ENCODE measurements around the gene LACTBL1. TPM values are rescaled to one million over a fixed set of nuclear protein-coding genes. Genes with fewer than 3 reads are reported as not detected.
"Not testable (repeated sequence)": the region's sequence is repeated elsewhere in the genome, so short reads cannot be mapped to it uniquely, and the experiment has no call there.

The LACTBL1 gene, protein sequence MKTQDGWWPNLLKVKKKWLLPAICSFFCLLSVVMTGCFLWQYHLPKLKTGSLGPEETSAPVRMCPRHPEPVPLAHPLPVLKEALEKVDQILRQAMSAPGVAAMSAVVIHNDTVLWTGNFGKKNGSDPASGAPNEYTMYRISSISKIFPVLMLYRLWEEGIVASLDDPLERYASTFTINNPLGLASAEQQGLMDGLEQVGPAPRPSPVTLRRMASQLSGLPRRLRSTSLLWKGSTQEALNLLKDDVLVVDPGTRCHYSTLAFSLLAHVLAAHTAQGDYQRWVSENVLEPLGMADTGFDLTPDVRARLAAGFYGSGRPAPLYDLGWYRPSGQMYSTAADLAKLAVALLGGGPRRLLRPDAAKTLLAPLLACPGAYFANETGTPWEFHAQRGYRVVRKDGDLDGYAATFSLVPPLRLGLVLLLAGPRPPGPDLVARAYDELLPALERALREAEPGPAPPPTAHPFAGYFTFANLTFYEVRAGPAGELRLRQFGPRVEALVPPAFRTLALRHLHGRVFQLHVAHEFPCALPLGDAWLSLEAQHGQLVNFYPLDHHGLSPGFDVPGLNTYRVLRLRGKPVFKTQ
- not detected in 2 replicates for total RNA-seq (2014; rRNA removed; shearing (Covaris generic))
- not detected in 2 replicates for polyA plus RNA-seq (2015; cell fraction: cytosol; rRNA removed)
- polyA plus RNA-seq (2015; cell fraction: nucleus; rRNA removed) = not detected in 2 replicates

DNA sequence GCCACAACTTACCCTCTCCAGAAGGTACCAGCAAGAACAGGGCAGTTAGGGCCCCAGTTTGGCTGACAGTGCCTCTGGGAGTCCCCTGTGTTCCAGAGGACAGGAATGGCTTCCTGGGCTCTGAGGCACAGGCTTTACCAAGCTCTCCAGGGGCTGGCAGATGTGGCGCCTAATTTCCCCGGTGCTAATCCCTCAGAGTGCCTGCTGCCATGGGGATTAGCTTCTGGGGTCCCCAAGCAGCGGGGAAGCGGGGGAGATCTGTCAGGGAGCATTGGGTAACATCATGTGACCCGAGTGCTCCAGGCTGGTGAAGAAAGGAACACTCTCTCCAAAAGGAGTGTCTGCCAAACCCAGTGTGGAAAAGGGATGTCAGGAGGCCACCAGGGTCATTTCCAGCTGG lies at the start of gene LACTBL1:
LACTBL1 (minus strand) TSS at position 107 of the 400 bp plus-strand sequence. CDS start 550 bp downstream, outside the sequence.
- no peak for DNase-seq (ENCODE audit: low read depth)

DNA sequence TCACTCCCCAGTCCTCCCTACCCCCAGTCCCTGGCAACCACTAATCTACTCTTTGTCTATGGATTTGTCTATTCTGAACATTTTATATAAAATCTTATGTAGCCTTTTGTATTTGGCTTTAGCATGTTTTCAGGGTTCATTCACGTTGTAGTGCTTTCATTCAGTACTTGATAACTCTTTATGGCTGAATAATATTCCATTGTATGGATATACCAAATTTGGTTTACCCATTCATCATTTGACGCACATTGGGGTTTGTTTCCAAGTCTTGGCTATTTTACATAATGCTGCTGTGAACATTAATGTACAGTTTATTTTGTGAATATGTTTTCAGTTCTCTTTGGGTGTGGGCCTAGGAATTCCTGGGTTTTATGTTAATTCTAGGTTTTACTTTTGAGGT lies 49.2 kb upstream of the LACTBL1 start:
- no peak for DNase-seq (ENCODE audit: low read depth)

DNA sequence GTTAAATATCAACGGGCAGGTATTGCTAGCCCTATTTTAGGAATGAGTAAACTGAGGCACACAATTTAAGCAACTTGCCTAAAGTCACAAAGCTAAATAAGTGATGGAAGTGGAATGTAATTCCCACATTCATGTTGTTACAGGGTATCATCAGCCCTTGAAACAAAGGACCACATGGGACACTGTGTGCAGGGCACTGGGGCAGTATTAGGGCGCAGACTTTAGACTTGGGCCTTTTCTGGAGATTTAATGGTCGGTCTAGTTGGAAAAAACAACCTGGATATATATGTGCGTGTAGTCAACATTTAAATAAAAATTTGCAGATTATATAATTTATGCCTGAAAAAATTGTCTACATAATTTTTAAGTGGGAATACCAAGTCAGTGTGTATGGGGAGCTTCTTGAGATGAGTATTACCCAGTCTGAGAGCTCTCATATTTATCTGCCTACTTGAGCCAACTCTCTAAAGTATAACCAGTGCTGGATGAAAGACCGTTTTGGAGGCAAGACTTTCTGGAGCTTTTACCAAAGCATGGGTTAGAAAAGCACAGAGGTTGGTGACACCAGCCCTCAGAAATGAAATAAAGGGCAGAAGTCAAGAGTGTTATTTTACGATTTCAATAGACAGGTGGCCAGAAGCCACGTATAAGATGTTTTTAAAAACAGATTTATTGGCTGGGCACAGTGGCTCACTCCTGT lies 48.2 kb upstream of the LACTBL1 start:
- DNase-seq (ENCODE audit: low read depth) = peak; percentile 17

- DNase-seq (ENCODE audit: low read depth) = peak; percentile 39
Observed at GRCh38 chr1:23019863-23020625, 47.4 kb upstream of the LACTBL1 start.

- DNase-seq (ENCODE audit: low read depth) = peak; percentile 97
Observed at GRCh38 chr1:23019094-23019862, 46.6 kb upstream of the LACTBL1 start, which contains the start of gene KDM1A. KDM1A (plus strand) TSS chr1:23019468; CDS start chr1:23019597, 129 bp downstream.

DNA sequence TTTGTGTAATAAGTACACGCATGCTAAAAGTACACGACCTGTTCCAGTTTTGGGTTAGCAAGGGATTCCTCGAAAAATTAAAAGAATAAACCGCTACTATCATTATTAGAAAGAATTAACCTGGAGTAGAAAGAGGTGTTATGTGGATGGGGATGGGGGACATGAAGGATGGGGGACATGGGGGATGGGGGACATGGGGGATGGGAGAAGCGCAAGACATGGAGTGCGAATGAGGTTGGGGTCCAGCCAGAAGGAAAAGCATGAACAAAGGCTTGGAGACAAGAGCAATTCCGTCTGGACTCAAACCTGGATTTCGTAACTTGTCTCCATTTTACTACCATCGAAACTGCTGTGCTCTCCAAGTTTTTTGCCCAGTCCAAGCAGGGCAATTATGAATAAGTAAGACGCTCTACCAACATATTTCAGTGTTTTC lies 46.0 kb upstream of the LACTBL1 start:
- DNase-seq (ENCODE audit: low read depth) = no peak

- DNase-seq (ENCODE audit: low read depth) = peak; percentile 7
Observed at GRCh38 chr1:23013657-23014056, 41.0 kb upstream of the LACTBL1 start.

DNA sequence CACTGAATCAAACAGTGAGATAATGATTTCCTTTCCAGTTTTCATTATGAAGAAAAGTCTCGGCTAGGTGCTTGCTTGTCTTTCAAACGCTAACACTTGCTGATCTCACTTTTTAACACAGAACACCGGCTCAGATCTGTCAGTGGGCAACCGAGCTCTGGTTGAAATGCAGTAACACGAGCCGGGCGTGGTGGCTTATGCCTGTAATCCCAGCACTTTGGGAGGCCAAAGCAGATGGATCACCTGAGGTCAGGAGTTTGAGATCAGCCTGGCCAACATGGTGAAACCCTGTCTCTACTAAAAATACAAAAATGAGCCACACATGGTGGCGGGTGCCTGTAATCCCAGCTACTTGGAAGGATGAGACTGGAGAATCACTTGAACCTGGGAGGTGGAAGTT lies 37.4 kb upstream of the LACTBL1 start:
- not testable (repeated sequence) for DNase-seq (ENCODE audit: low read depth)

DNA sequence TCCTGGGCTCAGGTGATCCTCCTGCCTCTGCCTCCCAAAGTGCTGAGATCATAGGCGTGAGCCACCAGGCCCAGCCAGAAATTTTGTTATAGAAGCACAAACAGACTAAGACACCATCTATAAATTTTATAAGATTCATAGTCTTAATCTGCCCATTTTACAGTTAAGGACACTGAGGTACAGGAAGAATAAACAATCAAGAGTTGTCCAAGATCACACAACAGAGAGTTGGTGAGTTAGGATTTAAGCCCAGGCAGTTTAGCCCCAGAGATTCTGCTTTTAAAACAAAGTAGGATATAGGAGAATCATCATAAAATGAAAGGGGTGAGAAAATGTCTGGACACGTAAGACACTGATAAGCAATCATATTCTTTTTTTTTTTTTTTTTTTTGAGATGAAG lies 36.2 kb upstream of the LACTBL1 start:
- DNase-seq (ENCODE audit: low read depth) = no peak

DNA sequence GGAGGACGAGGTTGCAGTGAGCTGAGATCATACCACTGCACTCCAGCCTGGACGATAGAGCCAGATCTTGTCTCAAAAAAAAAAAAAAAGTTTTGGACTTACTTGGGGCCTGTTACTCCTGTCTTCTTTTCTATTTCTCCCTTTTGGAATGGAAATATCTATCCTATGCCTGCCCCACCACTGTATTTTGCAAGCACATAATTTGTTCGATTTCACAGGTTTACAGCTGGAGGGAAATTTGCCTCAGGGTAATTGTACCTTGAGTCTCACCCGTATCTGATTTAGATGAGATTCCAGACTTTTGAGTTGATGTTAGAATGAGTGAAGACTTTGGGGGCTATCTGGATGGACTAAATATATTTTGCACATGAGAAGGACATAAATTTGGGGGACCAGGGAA lies 34.4 kb upstream of the LACTBL1 start:
- no peak for DNase-seq (ENCODE audit: low read depth)

- DNase-seq (ENCODE audit: low read depth) = not testable (repeated sequence)
Observed at GRCh38 chr1:23004769-23005168, 32.1 kb upstream of the LACTBL1 start.

DNA sequence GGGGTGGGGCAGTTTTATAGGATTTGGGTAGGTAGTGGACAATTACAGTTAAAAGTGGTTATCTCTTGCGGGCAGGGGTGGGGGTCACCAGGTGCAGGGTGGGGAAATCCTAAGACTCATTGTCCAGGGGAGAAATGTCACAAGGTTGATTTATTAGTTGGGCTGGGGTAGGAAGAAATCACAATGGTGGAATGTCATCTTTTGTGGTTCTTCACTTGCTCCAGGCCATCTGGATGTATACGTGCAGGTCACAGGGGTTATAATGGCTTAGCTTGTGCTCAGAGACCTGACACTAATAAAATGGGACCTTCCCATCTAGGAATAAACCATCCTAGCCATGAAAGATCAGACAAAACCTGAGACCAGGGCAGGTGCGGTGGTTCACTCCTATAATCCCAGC lies 31.4 kb upstream of the LACTBL1 start:
- no peak for DNase-seq (ENCODE audit: low read depth)

DNA sequence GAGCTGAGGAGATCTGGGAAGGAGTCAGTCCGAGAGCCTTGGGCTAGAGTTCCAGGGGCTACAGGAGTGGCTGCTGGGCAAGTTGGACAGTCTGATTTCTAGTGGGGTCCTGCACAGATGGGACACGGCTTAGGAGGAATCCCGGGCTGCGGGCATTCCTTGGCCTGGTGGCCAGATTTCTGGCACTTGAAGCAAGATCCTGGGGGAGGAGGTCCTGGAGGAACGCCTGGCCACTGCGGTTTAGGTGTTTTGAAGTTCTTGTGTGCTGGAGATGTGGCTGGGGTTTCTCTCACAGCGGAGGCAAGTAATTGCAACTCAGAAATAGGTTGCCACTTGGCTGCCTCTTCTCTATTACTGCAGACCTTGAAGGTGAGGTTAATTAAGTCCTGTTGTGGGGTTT lies 29.6 kb upstream of the LACTBL1 start:
- not testable (repeated sequence) for DNase-seq (ENCODE audit: low read depth)

- DNase-seq (ENCODE audit: low read depth) = not testable (repeated sequence)
Observed at GRCh38 chr1:23000133-23000532, 27.5 kb upstream of the LACTBL1 start.

DNA sequence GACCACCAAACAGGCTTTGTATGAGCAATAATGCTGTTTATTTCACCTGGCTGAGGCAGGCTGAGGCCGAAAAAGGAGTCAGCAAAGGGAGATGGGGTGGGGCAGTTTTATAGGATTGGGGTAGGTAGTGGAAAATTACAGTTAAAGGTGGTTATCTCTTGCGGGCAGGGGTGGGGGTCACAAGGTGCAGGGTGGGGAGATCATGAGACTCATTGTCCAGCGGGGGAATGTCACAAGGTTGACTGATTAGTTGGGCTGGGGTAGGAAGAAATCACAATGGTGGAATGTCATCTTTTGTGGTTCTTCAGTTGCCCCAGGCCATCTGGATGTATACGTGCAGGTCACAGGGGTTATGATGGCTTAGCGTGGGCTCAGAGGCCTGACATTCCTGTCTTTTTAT lies 24.9 kb upstream of the LACTBL1 start:
- DNase-seq (ENCODE audit: low read depth) = not testable (repeated sequence)

DNA sequence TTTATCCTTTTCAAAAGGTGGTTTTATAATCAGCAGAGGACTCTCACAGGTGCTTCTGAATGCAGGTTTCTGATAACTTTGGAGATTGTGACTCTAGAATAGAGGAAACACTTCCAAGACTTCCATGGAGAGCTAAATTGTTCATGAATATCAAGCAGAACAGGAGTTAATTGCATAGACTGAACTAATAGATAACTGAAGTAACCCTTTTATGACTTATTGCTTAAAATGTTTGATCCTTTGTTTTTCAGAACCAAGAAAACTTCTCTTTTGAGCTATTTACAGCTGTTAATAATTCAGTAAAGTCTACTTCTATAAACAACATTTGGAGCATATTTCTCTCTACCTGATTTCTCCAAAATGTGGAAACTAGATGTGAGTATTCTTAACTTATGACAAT lies 23.1 kb upstream of the LACTBL1 start:
- DNase-seq (ENCODE audit: low read depth) = no peak

- DNase-seq (ENCODE audit: low read depth) = not testable (repeated sequence)
Observed at GRCh38 chr1:22993220-22993795, 20.6 kb upstream of the LACTBL1 start.

DNA sequence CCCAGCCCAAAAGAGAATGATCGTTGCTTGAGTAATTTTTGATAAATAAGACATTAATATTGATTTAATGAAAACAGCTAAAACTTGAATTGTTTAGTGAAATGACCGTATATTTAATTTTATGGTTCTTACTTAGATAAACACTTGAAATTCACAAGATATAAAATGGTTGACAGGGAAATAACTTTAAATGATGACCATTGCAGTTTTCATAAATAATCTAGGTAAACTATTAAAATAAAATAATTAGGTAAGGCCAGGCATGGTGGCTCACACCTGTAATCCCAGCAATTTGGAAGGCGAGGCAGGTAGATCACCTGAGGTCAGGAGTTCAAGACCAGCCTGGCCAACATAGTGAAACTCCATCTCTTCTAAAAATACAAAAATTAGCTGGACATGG lies 19.7 kb upstream of the LACTBL1 start:
- DNase-seq (ENCODE audit: low read depth) = not testable (repeated sequence)

DNA sequence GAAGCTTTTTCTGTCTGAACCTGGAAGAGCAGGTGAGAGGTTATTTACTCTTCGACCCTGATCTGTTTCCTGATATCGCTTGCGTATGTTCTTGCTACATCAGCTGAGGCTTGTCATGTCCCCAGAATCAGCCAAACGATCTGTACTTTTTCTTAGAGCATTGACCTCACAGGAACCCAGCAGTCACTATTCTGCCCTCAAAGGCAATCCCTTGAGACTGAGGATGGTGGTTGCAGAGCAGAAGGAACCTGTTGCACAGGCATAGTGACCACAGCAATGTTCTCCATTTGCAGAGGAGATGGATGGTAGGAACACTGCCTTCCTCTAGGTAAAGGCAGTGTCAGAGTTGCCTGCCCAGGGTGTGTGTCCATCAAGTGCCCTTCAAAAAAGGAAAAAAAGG lies 11.3 kb upstream of the LACTBL1 start:
- no peak for DNase-seq (ENCODE audit: low read depth)

GRCh38 chr1:22980471-22980790 lies 7.8 kb upstream of the LACTBL1 start:
- DNase-seq (ENCODE audit: low read depth) = not testable (repeated sequence)

Data from HT1080 (cell line).